IMR-90 (cell line): ENCODE data around the gene QSER1. TPM values are rescaled to one million over a fixed set of nuclear protein-coding genes. Genes with fewer than 3 reads are reported as not detected.
A peak's percentile ranks its signal among the peaks of the same experiment; 100 is the strongest.

Experiments
- ATAC-seq: fragments of 200-7000 bp; cut with Tn5 transposase; 2 replicates; pipeline ENCODE4 v1.9.1; 2020; ENCODE audit warnings: low read depth, mild to moderate bottlenecking, moderate library complexity
- BruUV-seq: library from RNA; stranded (reverse); fragments of 400-500 nt; replicated peaks from 2 replicates; lab custom pipeline; 2021; lab: Mats Ljungman, UMichigan
- CTCF ChIA-PET: fragments of 300-600 bp; formaldehyde crosslinking; extraction: SDS; loops from one replicate; lab custom pipeline; 2021; ENCODE audit warnings: antibody characterized with exemption; lab: Yijun Ruan, JAX
- POLR2A ChIA-PET: fragments of 300-600 bp; sonication (Branson Sonifier 250); formaldehyde crosslinking; loops from one replicate; lab custom pipeline; 2022; ENCODE audit warnings: antibody characterized with exemption; ENCODE audit not compliant: unreplicated experiment; lab: Charles Lee
- DNase-seq: peaks from one replicate; pipeline ENCODE4 v3.0.0; 2013
- H2AFZ ChIP-seq: replicated peaks from 2 replicates; pipeline ENCODE3; 2013; ENCODE audit warnings: low read length, mild to moderate bottlenecking; ENCODE audit not compliant: poor library complexity
- H2AK5ac ChIP-seq: 2 replicates; pipeline ENCODE4 v1.6.1; 2013; ENCODE audit warnings: low read depth, low read length, inconsistent platforms
- H2AK9ac ChIP-seq: replicated peaks from 2 replicates; pipeline ENCODE3; 2013; ENCODE audit warnings: mild to moderate bottlenecking, low read depth, low read length, moderate library complexity; ENCODE audit not compliant: poor library complexity
- H2BK120ac ChIP-seq: 2 replicates; pipeline ENCODE4 v1.6.1; 2013; ENCODE audit warnings: low read depth, low read length, inconsistent platforms
- H2BK15ac ChIP-seq: 3 replicates; pipeline ENCODE4 v1.6.1; 2013; ENCODE audit warnings: low read depth, low read length, inconsistent platforms
- H2BK20ac ChIP-seq: 2 replicates; pipeline ENCODE4 v1.6.1; 2013; ENCODE audit warnings: low read depth, mild to moderate bottlenecking, inconsistent platforms, low read length, moderate library complexity
- H2BK5ac ChIP-seq: 2 replicates; pipeline ENCODE4 v1.6.1; 2013; ENCODE audit warnings: mild to moderate bottlenecking, low read depth, low read length, inconsistent platforms; ENCODE audit not compliant: poor library complexity, severe bottlenecking
- H3K14ac ChIP-seq: replicated peaks from 2 replicates; pipeline ENCODE4 v1.6.1; 2013; ENCODE audit warnings: low read depth, low read length, inconsistent platforms
- H3K18ac ChIP-seq: 2 replicates; pipeline ENCODE4 v1.6.1; 2013; ENCODE audit warnings: low read depth, low read length, control low read depth
- H3K23ac ChIP-seq: 2 replicates; pipeline ENCODE4 v1.6.1; 2013; ENCODE audit warnings: low read depth, low read length, inconsistent platforms
- H3K27ac ChIP-seq: 2 replicates; pipeline ENCODE4 v1.5.1; 2013; ENCODE audit warnings: mild to moderate bottlenecking, control low read depth, low read length; ENCODE audit not compliant: insufficient read depth
- H3K27me3 ChIP-seq: 2 replicates; pipeline ENCODE4 v1.6.1; 2013; ENCODE audit warnings: low read length; ENCODE audit not compliant: control insufficient read depth, insufficient read depth
- H3K36me3 ChIP-seq: 2 replicates; pipeline ENCODE4 v1.6.1; 2013; ENCODE audit warnings: low read length, mixed read lengths; ENCODE audit not compliant: control insufficient read depth, insufficient read depth
- H3K4ac ChIP-seq: 2 replicates; pipeline ENCODE4 v1.6.1; 2013; ENCODE audit warnings: low read depth, low read length, inconsistent platforms
- H3K4me1 ChIP-seq: 2 replicates; pipeline ENCODE4 v1.6.1; 2013; ENCODE audit warnings: low read length, mixed read lengths; ENCODE audit not compliant: control insufficient read depth, insufficient read depth
- H3K4me2 ChIP-seq: 2 replicates; pipeline ENCODE4 v1.6.1; 2013; ENCODE audit warnings: low read depth, mild to moderate bottlenecking, control low read depth, low read length, moderate library complexity
- H3K4me3 ChIP-seq: 2 replicates; pipeline ENCODE4 v1.5.1; 2013; ENCODE audit warnings: low read depth, mild to moderate bottlenecking, control low read depth, low read length, moderate library complexity; ENCODE audit not compliant: insufficient read depth
- H3K56ac ChIP-seq: 2 replicates; pipeline ENCODE4 v1.6.1; 2013; ENCODE audit warnings: low read length, inconsistent platforms; ENCODE audit not compliant: insufficient read depth; ENCODE audit errors: extremely low read depth
- H3K79me1 ChIP-seq, 2 experiments: 2 replicates each; pipeline ENCODE4 v1.6.1; 2013; ENCODE audit warnings: low read length in 2 of 2, inconsistent platforms in 1 of 2, low read depth in 1 of 2
- H3K9ac ChIP-seq: 2 replicates; pipeline ENCODE4 v1.6.1; 2013; ENCODE audit warnings: low read depth, low read length, control low read depth
- H3K9me1 ChIP-seq: 2 replicates; pipeline ENCODE4 v1.6.1; 2013; ENCODE audit warnings: low read length, inconsistent platforms; ENCODE audit not compliant: insufficient read depth
- H3K9me3 ChIP-seq: 2 replicates; pipeline ENCODE4 v1.6.1; 2013; ENCODE audit warnings: low read length; ENCODE audit not compliant: control insufficient read depth, insufficient read depth
- H4K20me1 ChIP-seq: 2 replicates; pipeline ENCODE4 v1.6.1; 2013; ENCODE audit warnings: low read length, inconsistent platforms; ENCODE audit not compliant: insufficient read depth
- H4K5ac ChIP-seq: 2 replicates; pipeline ENCODE4 v1.6.1; 2013; ENCODE audit warnings: mild to moderate bottlenecking, low read depth, low read length, control low read depth
- H4K8ac ChIP-seq, 2 experiments: 2 replicates each; pipeline ENCODE4 v1.6.1; 2013; ENCODE audit warnings: low read depth in 2 of 2, low read length in 2 of 2, control low read depth in 1 of 2, inconsistent platforms in 1 of 2
- H4K91ac ChIP-seq: 2 replicates; pipeline ENCODE4 v1.6.1; 2013; ENCODE audit warnings: low read depth, low read length, inconsistent platforms; ENCODE audit not compliant: insufficient read depth
- BHLHE40 ChIP-seq: fragments of 150-350 bp; IDR thresholded peaks from 2 replicates; pipeline ENCODE4 v1.6.1; 2016; ENCODE audit warnings: mild to moderate bottlenecking, low read depth, low read length
- CEBPB ChIP-seq: IDR thresholded peaks from 2 replicates; pipeline ENCODE4 v1.6.1; 2012; ENCODE audit warnings: low read depth, low read length, improper control_type of control experiment
- WGBS, 2 experiments: methylation state at CpG; one replicate each; pipeline versions ENCODE4 v1.1.5 to v1.1.7; 2013; ENCODE audit warnings: missing lambda C conversion rate in 2 of 2; ENCODE audit not compliant: insufficient read length in 1 of 2; ENCODE audit errors: extremely low coverage in 2 of 2; 5-methylcytosine and 5-hydroxymethylcytosine counted together
- dilution Hi-C: fragments of 300-500 bp; cut with HindIII; formaldehyde crosslinking; loops from one replicate; pipeline ENCODE4 v1.14.3; 2018; ENCODE audit warnings: low sequenced_read_pairs; ENCODE audit not compliant: unreplicated experiment
- in situ Hi-C: fragments of 300-500 bp; cut with MboI; formaldehyde crosslinking; loops from 3 replicates; pipeline ENCODE4 v1.14.3; 2019; ENCODE audit warnings: low sequenced_read_pairs, inconsistent platforms, mixed read lengths
- intact Hi-C: fragments of 100-400 bp; cut with micrococcal nuclease; formaldehyde crosslinking; loops from 2 replicates; pipeline ENCODE4 v1.10.0; 2022
- polyA plus RNA-seq, 3 experiments: library from polyadenylated mRNA; depleted of rRNA; stranded (reverse); fragments of >200 nt; gene quantifications; 2 replicates each; pipeline ENCODE4 v1.2.3, GENCODE V29; 2012; ENCODE audit warnings: low replicate concordance in 1 of 3
- total RNA-seq: library from RNA; depleted of rRNA; stranded (reverse); fragments of >200 nt; gene quantifications from 2 replicates; pipeline ENCODE4 v1.2.3, GENCODE V29; 2012

The QSER1 gene
- total and polyA plus RNA-seq, 2 of the 4 experiments (the other 2 are of a cell fraction), result 5.9 to 15.6 TPM

DNA sequence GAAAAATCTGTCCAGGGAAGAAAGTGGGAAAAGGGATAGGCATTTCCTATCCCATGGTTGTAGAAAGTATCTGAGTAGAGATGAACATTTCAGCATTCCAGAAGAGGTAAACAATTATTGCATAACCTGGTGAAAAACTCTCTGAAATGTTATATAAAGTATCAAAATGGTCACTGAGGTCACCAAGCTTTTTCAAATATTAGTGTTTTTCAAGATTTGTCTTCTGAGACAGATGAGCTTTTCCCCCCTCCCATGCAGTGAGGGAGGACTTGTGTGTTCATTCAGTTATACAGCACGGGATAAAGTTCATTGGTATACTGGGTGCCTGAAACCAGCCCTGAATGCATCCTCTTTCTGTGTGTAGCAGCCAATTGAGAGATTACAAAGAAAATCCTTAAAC lies 121.1 kb downstream of the QSER1 start:
- H3K9ac ChIP-seq, result no peak overlapping the region
- no peak overlapping the region for H4K8ac ChIP-seq
- H2AK5ac ChIP-seq, result no peak overlapping the region
- H3K79me1 ChIP-seq, result peaks cover 0 to 18% of the 10 kb centered on the region in 2 experiments; a peak in 2 of 4 replicates
- H2BK15ac ChIP-seq, result peak overlapping the region; percentile 24; the same call in 1 of the 3 replicates
- H3K4ac ChIP-seq, result no peak overlapping the region
- H2AK9ac ChIP-seq, result no peak overlapping the region
- no peak overlapping the region for H2BK120ac ChIP-seq
- in situ Hi-C loops, result no loop called here
- H2BK5ac ChIP-seq, result no peak overlapping the region
- 0 out of 2 replicates have a peak, but pooled peaks cover 5% of the 10 kb centered on the region for H3K9me1 ChIP-seq
- no peak overlapping the region for H3K14ac ChIP-seq
- H3K4me3 ChIP-seq, result no peak overlapping the region
- ATAC-seq, result peak; percentile 5; the same call in 1 of the 2 replicates
- H4K20me1 ChIP-seq, result no peaks in the 10 kb centered on the region
- peaks cover 11% of the 10 kb centered on the region for H3K4me1 ChIP-seq
- no peak overlapping the region for H3K4me2 ChIP-seq
- H4K5ac ChIP-seq, result no peak overlapping the region
- no peak overlapping the region for H3K27ac ChIP-seq
- DNase-seq, result peak; percentile 34
- H2AFZ ChIP-seq, result no peak overlapping the region
- no peak overlapping the region for H3K23ac ChIP-seq
- H3K36me3 ChIP-seq, result no peaks in the 10 kb centered on the region
- TF ChIP-seq CEBPB, result peak; percentile 70
- TF ChIP-seq BHLHE40, result no peak
- no peaks in the 10 kb centered on the region for H3K27me3 ChIP-seq
- no peak overlapping the region for H3K56ac ChIP-seq
- H2BK20ac ChIP-seq, result no peak overlapping the region
- ChIA-PET POLR2A (no interaction called here), CTCF (no interaction called here)
- WGBS, 2 experiments, result no CpG with 5 or more reads among the region's 1 CpG
- intact Hi-C loops, result no loop called here
- H3K18ac ChIP-seq, result no peak overlapping the region
- BruUV-seq, result no TSS peak
- no peak overlapping the region for H4K91ac ChIP-seq
- dilution Hi-C loops, result no loop called here
- H3K9me3 ChIP-seq, result no peaks in the 10 kb centered on the region
